HepG2 (cell line): ENCODE results near the gene TPGS1. TPM values are rescaled to one million over a fixed set of nuclear protein-coding genes. Genes with fewer than 3 reads are reported as not detected.

Experiments used
- AGO2 ChIP-seq: fragments of 200-400 bp; formaldehyde crosslinking; optimal IDR thresholded peaks from 2 replicates; pipeline ENCODE3; 2017; ENCODE audit warnings: mild to moderate bottlenecking, low read depth, low read length, moderate library complexity
- DBP ChIP-seq: sonication (generic); formaldehyde crosslinking; IDR thresholded peaks from 2 replicates; pipeline ENCODE4 v1.4.0; 2020; ENCODE audit warnings: missing genetic modification reagents; ENCODE audit errors: not compliant biosample characterization
- DNMT1 ChIP-seq: sonication (generic); formaldehyde crosslinking; IDR thresholded peaks from 2 replicates; pipeline ENCODE4 v1.5.1; 2020; ENCODE audit warnings: mild to moderate bottlenecking, missing genetic modification reagents
- GPBP1L1 ChIP-seq: sonication (generic); formaldehyde crosslinking; IDR thresholded peaks from 2 replicates; pipeline ENCODE4 v1.5.0; 2020; ENCODE audit warnings: mild to moderate bottlenecking, missing genetic modification reagents
- HNRNPK ChIP-seq: fragments of 200-400 bp; formaldehyde crosslinking; IDR thresholded peaks from 2 replicates; pipeline ENCODE4 v1.6.1; 2018; ENCODE audit warnings: low read length, low read depth, moderate library complexity, mild to moderate bottlenecking; ENCODE audit not compliant: poor library complexity, severe bottlenecking
- JUND ChIP-seq: sonication (generic); formaldehyde crosslinking; IDR thresholded peaks from 2 replicates; pipeline ENCODE4 v1.8.0; 2022; ENCODE audit warnings: mild to moderate bottlenecking, missing genetic modification reagents
- MAF1 ChIP-seq: sonication (generic); formaldehyde crosslinking; IDR thresholded peaks from 2 replicates; pipeline ENCODE4 v1.5.0; 2020; ENCODE audit warnings: missing genetic modification reagents, borderline replicate concordance
- MED1 ChIP-seq: sonication (generic); formaldehyde crosslinking; IDR thresholded peaks from 2 replicates; pipeline ENCODE4 v1.4.0; 2020; ENCODE audit warnings: missing genetic modification reagents
- MYNN ChIP-seq: sonication (generic); formaldehyde crosslinking; IDR thresholded peaks from 2 replicates; pipeline ENCODE4 v1.4.0; 2020; ENCODE audit warnings: mild to moderate bottlenecking, low read depth, missing genetic modification reagents
- NCOA1 ChIP-seq: sonication (generic); formaldehyde crosslinking; IDR thresholded peaks from 2 replicates; pipeline ENCODE4 v1.9.0; 2021; ENCODE audit warnings: missing genetic modification reagents
- RXRB ChIP-seq: IDR thresholded peaks from 2 replicates; pipeline ENCODE4 v1.6.1; 2016; ENCODE audit warnings: borderline replicate concordance, missing genetic modification reagents, missing compliant biosample characterization
- SAP130 ChIP-seq: IDR thresholded peaks from 2 replicates; pipeline ENCODE4 v1.6.1; 2016; ENCODE audit warnings: low read depth
- SOX5 ChIP-seq: IDR thresholded peaks from 2 replicates; pipeline ENCODE4 v1.6.1; 2016; ENCODE audit warnings: borderline replicate concordance
- TMF1 ChIP-seq: sonication (generic); formaldehyde crosslinking; IDR thresholded peaks from 2 replicates; pipeline ENCODE4 v1.8.1; 2022; ENCODE audit warnings: low read depth, missing genetic modification reagents
- USF2 ChIP-seq, 2 experiments: sonication (generic) in 1 of 2; formaldehyde crosslinking in 1 of 2; IDR thresholded peaks; 2 replicates each; pipeline versions ENCODE4 v1.5.1 to v1.6.1; 2011 to 2020; ENCODE audit warnings: borderline replicate concordance in 1 of 2, low read depth in 1 of 2, low read length in 1 of 2, mild to moderate bottlenecking in 1 of 2, missing genetic modification reagents in 1 of 2, moderate library complexity in 1 of 2
- ZBTB20 ChIP-seq: sonication (generic); formaldehyde crosslinking; IDR thresholded peaks from 2 replicates; pipeline ENCODE4 v1.8.1; 2023; ENCODE audit warnings: missing genetic modification reagents, low read depth, mild to moderate bottlenecking, borderline replicate concordance
- ZBTB25 ChIP-seq: IDR thresholded peaks from 2 replicates; pipeline ENCODE4 v1.6.1; 2018; ENCODE audit warnings: missing genetic modification reagents
- ZNF136 ChIP-seq: sonication (generic); formaldehyde crosslinking; IDR thresholded peaks from 2 replicates; pipeline ENCODE4 v1.8.1; 2022; ENCODE audit warnings: low read depth, mild to moderate bottlenecking, moderate library complexity, missing genetic modification reagents
- ZNF337 ChIP-seq: sonication (generic); formaldehyde crosslinking; IDR thresholded peaks from 2 replicates; pipeline ENCODE4 v1.5.1; 2020; ENCODE audit warnings: missing genetic modification reagents, low read depth, mild to moderate bottlenecking, borderline replicate concordance
- ZNF382 ChIP-seq: sonication (generic); formaldehyde crosslinking; IDR thresholded peaks from 2 replicates; pipeline ENCODE4 v1.5.0; 2020; ENCODE audit warnings: missing genetic modification reagents, mild to moderate bottlenecking, borderline replicate concordance
- ZNF547 ChIP-seq: sonication (generic); formaldehyde crosslinking; IDR thresholded peaks from 2 replicates; pipeline ENCODE4 v1.5.1; 2020; ENCODE audit warnings: mild to moderate bottlenecking, missing genetic modification reagents
- ZNF670 ChIP-seq: sonication (generic); formaldehyde crosslinking; IDR thresholded peaks from 2 replicates; pipeline ENCODE4 v1.8.0; 2022; ENCODE audit warnings: mild to moderate bottlenecking, missing genetic modification reagents, borderline replicate concordance
- ZNF841 ChIP-seq: sonication (generic); formaldehyde crosslinking; IDR thresholded peaks from 2 replicates; pipeline ENCODE4 v1.8.1; 2023; ENCODE audit warnings: missing genetic modification reagents, borderline replicate concordance
- ZNF879 ChIP-seq: sonication (generic); formaldehyde crosslinking; IDR thresholded peaks from 2 replicates; pipeline ENCODE4 v1.8.1; 2023; ENCODE audit warnings: missing genetic modification reagents
- ZNF883 ChIP-seq: sonication (generic); formaldehyde crosslinking; IDR thresholded peaks from 2 replicates; pipeline ENCODE4 v1.5.1; 2020; ENCODE audit warnings: mild to moderate bottlenecking, missing genetic modification reagents; ENCODE audit errors: not compliant biosample characterization
- ZSCAN20 ChIP-seq: sonication (generic); formaldehyde crosslinking; IDR thresholded peaks from 2 replicates; pipeline ENCODE4 v1.4.0; 2020; ENCODE audit warnings: missing genetic modification reagents, mild to moderate bottlenecking, borderline replicate concordance
- ZSCAN9 ChIP-seq: IDR thresholded peaks from 2 replicates; pipeline ENCODE4 v1.6.1; 2016; ENCODE audit warnings: borderline replicate concordance
- polyA plus RNA-seq, 8 experiments: library from polyadenylated mRNA; depleted of rRNA in 3 of 8; stranded (reverse) in 7 of 8; unstranded in 1 of 8; fragments of >200 nt; fragmentation: Illumina TruSeq in 4 of 8; extraction: Trizol in 4 of 8; gene quantifications; 2 replicates each; pipeline versions ENCODE4 v1.2.1 to v1.2.3, GENCODE V29; 2011 to 2016; ENCODE audit warnings: low read depth in 4 of 8, missing spikeins in 1 of 8, mixed read lengths in 1 of 8; ENCODE audit not compliant: insufficient read depth in 1 of 8
- total RNA-seq, 5 experiments: library from RNA; depleted of rRNA; stranded (reverse); fragments of >200 nt; fragmentation: Illumina TruSeq; extraction: Trizol; gene quantifications; 2 replicates each; pipeline ENCODE4 v1.2.3, GENCODE V29; 2016; ENCODE audit warnings: low read depth in 1 of 5

The TPGS1 gene
- total and polyA plus RNA-seq, 2 of the 13 experiments (the other 11 are each of a cell fraction or from before 2014, with no cell fraction given), result 1.1 to 6.2 TPM

GRCh38 chr19:566403-566802 lies 59.1 kb downstream of the TPGS1 start (continued):
- no peak for TF ChIP-seq JUND (CRISPR knock-in tag)
- TF ChIP-seq SAP130 (CRISPR knock-in tag), result peak; percentile 35; the same call in 1 of the 2 replicates
- TF ChIP-seq MAF1, result no peak
- TF ChIP-seq USF2 (IDR thresholded peaks at IDR 0.05; ENCODE audit: low read depth, low read length), result no peak
- TF ChIP-seq USF2 (CRISPR knock-in tag; IDR thresholded peaks at IDR 0.05; ENCODE audit: borderline replicate concordance), result no peak
- TF ChIP-seq HNRNPK, result no peak
- no peak for TF ChIP-seq ZNF670
- TF ChIP-seq GPBP1L1 (CRISPR knock-in tag), result no peak
- TF ChIP-seq ZNF841 (CRISPR knock-in tag), result no peak
- TF ChIP-seq ZNF136 (CRISPR knock-in tag), result no peak
- TF ChIP-seq ZNF382 (CRISPR knock-in tag), result no peak
- no peak for TF ChIP-seq ZSCAN20 (CRISPR knock-in tag)
- TF ChIP-seq NCOA1, result no peak
- no peak for TF ChIP-seq RXRB (CRISPR knock-in tag)
- TF ChIP-seq SOX5 (CRISPR knock-in tag), result 0 out of 2 replicates have a peak, but pooled peaks have one; percentile 19
- TF ChIP-seq DNMT1 (CRISPR knock-in tag), result no peak
- no peak for TF ChIP-seq ZNF879 (CRISPR knock-in tag)
- no peak for TF ChIP-seq ZBTB20 (CRISPR knock-in tag)
- TF ChIP-seq ZNF883 (CRISPR knock-in tag), result no peak
- peak; percentile 48; the same call in 1 of the 2 replicates for TF ChIP-seq MED1 (CRISPR knock-in tag)
- TF ChIP-seq ZNF547 (CRISPR knock-in tag), result no peak
- no peak for TF ChIP-seq AGO2
- peak; percentile 96 for TF ChIP-seq ZSCAN9 (CRISPR knock-in tag)
- TF ChIP-seq ZNF337 (CRISPR knock-in tag), result no peak
- no peak for TF ChIP-seq MYNN (CRISPR knock-in tag)
- TF ChIP-seq DBP (CRISPR knock-in tag), result no peak
- no peak for TF ChIP-seq TMF1
- TF ChIP-seq ZBTB25, result 0 out of 2 replicates have a peak, but pooled peaks have one; percentile 43
